ENCODE measurements around the gene FTO. TPM values are rescaled to one million over a fixed set of nuclear protein-coding genes. Genes with fewer than 3 reads are reported as not detected.

FTO gene
- total RNA-seq, 1 donor from 2014 or later: 70.5 TPM

- intact Hi-C loops (cut with DNase I): no loop called here
- TF ChIP-seq, protein P1, sequence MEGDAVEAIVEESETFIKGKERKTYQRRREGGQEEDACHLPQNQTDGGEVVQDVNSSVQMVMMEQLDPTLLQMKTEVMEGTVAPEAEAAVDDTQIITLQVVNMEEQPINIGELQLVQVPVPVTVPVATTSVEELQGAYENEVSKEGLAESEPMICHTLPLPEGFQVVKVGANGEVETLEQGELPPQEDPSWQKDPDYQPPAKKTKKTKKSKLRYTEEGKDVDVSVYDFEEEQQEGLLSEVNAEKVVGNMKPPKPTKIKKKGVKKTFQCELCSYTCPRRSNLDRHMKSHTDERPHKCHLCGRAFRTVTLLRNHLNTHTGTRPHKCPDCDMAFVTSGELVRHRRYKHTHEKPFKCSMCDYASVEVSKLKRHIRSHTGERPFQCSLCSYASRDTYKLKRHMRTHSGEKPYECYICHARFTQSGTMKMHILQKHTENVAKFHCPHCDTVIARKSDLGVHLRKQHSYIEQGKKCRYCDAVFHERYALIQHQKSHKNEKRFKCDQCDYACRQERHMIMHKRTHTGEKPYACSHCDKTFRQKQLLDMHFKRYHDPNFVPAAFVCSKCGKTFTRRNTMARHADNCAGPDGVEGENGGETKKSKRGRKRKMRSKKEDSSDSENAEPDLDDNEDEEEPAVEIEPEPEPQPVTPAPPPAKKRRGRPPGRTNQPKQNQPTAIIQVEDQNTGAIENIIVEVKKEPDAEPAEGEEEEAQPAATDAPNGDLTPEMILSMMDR (IDR thresholded peaks at IDR 0.05): no peak
- TF ChIP-seq POLR2A (IDR thresholded peaks at IDR 0.05) (no peak), POLR2AphosphoS5 (IDR thresholded peaks at IDR 0.05; ENCODE audit: insufficient read depth in 1 of 2, low read depth in 1 of 2) (no peak)
- DNase-seq (ENCODE audit: extremely low spot score in 2 of 2): no peak
These were observed 221.6 kb downstream of the FTO start for GRCh38 chr16:53925526-53925925.

GRCh38 chr16:53926209-53926608 lies 222.3 kb downstream of the FTO start:
- TF ChIP-seq POLR2AphosphoS5 (IDR thresholded peaks at IDR 0.05; ENCODE audit: insufficient read depth in 1 of 2, low read depth in 1 of 2) (no peak), POLR2A (IDR thresholded peaks at IDR 0.05) (no peak)
- TF ChIP-seq, protein P1 (IDR thresholded peaks at IDR 0.05): no peak
- H3K4me1 ChIP-seq: peaks cover 5% of the 10 kb centered on the region
- no peaks in the 10 kb centered on the region for H3K36me3 ChIP-seq
- no peak overlapping the region for H3K4me3 ChIP-seq
- DNase-seq (ENCODE audit: extremely low spot score in 2 of 2): no peak
- no peak overlapping the region for H3K27ac ChIP-seq
- intact Hi-C loops (cut with DNase I): no loop called here
- no peaks in the 10 kb centered on the region for H3K27me3 ChIP-seq
- no peaks in the 10 kb centered on the region for H3K9me3 ChIP-seq

More at GRCh38 chr16:53925526-53925925, 221.6 kb downstream of the FTO start:
- Histone ChIP-seq H3K36me3 (no peaks in the 10 kb centered on the region), H3K27me3 (no peaks in the 10 kb centered on the region), H3K9me3 (no peaks in the 10 kb centered on the region), H3K4me3 (no peak overlapping the region), H3K27ac (no peak overlapping the region), H3K4me1 (peaks cover 5% of the 10 kb centered on the region)

- no peak for DNase-seq (ENCODE audit: extremely low spot score in 2 of 2)
- Histone ChIP-seq H3K27me3 (no peaks in the 10 kb centered on the region), H3K4me1 (peaks cover 4% of the 10 kb centered on the region), H3K27ac (no peak overlapping the region), H3K36me3 (peaks cover 0 to 4% of the 10 kb centered on the region in 2 donors), H3K4me3 (no peak overlapping the region), H3K9me3 (no peaks in the 10 kb centered on the region)
- no peak for TF ChIP-seq POLR2AphosphoS5 (IDR thresholded peaks at IDR 0.05; ENCODE audit: insufficient read depth in 1 of 2, low read depth in 1 of 2)
- TF ChIP-seq, protein P1 (IDR thresholded peaks at IDR 0.05): no peak
- TF ChIP-seq POLR2A (IDR thresholded peaks at IDR 0.05): no peak
- intact Hi-C loops (cut with DNase I): no loop called here
These were observed 229.0 kb downstream of the FTO start for GRCh38 chr16:53932975-53933374.

DNA sequence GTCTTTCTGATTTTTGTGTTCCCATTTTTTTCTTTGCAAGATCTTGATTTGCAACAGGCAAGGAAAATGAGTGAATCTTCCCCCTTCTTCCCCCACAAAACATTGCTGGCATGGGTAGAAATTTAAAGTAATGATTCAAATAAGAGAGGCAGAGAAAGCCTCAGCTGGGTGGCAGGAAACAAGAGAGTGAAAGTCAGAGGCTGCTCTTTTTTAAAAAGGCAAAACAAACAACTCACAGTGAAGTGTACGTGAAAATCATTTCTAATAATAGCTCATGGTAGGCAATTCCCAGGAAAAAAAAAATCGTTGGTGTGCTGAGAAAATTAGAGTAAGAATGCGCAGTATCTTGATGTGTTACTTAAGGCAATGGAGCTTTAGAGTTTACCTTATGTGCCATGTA lies 229.5 kb downstream of the FTO start:
- Histone ChIP-seq H3K4me3 (no peak overlapping the region), H3K9me3 (no peaks in the 10 kb centered on the region), H3K27me3 (no peaks in the 10 kb centered on the region), H3K36me3 (peaks cover 0 to 4% of the 10 kb centered on the region in 2 donors), H3K27ac (no peak overlapping the region), H3K4me1 (no peaks in the 10 kb centered on the region)
- intact Hi-C loops (cut with DNase I): no loop called here
- DNase-seq (ENCODE audit: extremely low spot score in 2 of 2): no peak
- TF ChIP-seq POLR2AphosphoS5 (IDR thresholded peaks at IDR 0.05; ENCODE audit: insufficient read depth in 1 of 2, low read depth in 1 of 2) (no peak), POLR2A (IDR thresholded peaks at IDR 0.05) (no peak)
- TF ChIP-seq, protein P1 (IDR thresholded peaks at IDR 0.05): no peak

DNA sequence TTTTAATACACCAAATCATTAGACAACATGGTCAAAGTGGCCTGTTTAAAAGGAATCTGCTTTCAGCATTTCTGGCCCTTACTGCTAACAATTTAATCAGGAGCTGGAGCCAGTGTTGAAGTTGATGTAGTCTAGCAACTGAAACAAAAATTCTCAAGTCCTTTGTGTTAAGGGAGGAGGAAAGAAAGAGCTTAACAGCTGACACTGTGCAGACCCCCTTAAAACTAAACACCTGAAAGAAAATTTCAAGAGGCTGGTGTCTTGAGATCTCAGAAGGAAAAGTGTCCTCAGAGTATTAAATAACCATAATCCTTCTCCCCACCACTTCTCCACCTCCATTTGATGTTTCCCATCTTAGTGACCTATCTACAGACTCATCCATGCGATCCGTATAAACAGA lies 232.1 kb downstream of the FTO start:
- no peaks in the 10 kb centered on the region for H3K9me3 ChIP-seq
- DNase-seq (ENCODE audit: extremely low spot score in 2 of 2): no peak
- TF ChIP-seq POLR2AphosphoS5 (IDR thresholded peaks at IDR 0.05; ENCODE audit: insufficient read depth in 1 of 2, low read depth in 1 of 2): no peak
- no peaks in the 10 kb centered on the region for H3K27me3 ChIP-seq
- H3K4me1 ChIP-seq: no peaks in the 10 kb centered on the region
- H3K36me3 ChIP-seq: peaks cover 0 to 4% of the 10 kb centered on the region in 2 donors
- intact Hi-C loops (cut with DNase I): no loop called here
- H3K27ac ChIP-seq: no peak overlapping the region
- no peak overlapping the region for H3K4me3 ChIP-seq
